ENCODE data around the gene CYFIP1. TPM values are rescaled to one million over a fixed set of nuclear protein-coding genes. Genes with fewer than 3 reads are reported as not detected.

The CYFIP1 gene
- total RNA-seq, 1 donor from 2014 or later = 116 TPM

DNA sequence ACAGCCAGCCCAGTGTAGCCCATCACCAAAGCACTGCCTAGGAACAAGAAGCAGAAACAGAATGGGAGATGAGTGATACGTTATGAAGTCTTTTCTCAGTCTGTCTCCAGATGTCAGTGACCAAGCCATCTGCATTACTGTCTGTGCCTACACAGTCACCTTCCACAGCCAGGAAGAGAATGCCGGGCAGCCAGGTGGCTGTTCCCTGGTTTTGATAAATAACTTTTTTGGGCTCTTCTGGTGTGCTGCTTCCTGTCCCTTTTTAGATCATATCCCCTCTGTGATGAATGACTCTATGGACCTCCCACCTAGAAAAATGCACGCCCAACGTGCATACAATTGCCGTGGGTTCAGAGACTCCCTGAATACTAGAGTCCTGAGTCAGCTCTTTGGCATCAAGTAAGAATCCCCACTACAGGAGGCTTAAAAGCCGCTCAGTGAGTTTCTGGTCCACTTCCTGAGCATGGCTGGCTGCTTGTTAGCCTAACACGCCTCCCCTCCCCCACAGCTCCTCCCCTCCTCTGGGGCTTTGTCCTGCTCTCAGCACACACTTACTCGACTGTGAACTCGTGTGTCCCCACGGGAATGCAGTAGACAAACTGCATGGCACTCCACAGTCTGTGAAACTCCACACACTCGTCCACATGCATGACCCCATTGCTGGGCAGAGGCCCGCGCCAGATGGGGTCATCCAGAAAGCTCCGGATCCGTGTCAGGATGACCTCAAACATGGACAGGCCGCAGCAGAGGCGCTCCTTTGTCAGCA is 107.0 kb downstream of the CYFIP1 start:
- H3K27ac Mint-ChIP-seq (ENCODE audit: unreplicated experiment) = peak overlapping the region; percentile 98
- DNase-seq (ENCODE audit: low read depth) (peak; percentile 94), FAIRE-seq (no peak)
- peak overlapping the region; percentile 35 for H3K4me2 ChIP-seq (ENCODE audit: low read length)
- peaks cover 33% of the 10 kb centered on the region for H3K36me3 Mint-ChIP-seq (ENCODE audit: low read depth, unreplicated experiment)
- H3K4me1 Mint-ChIP-seq (ENCODE audit: low read depth, unreplicated experiment) = peaks cover 15% of the 10 kb centered on the region
- H3K9ac ChIP-seq (ENCODE audit: low read length) = peak overlapping the region; percentile 19
- no peak overlapping the region for H2AFZ ChIP-seq (ENCODE audit: low read depth, low read length)
- peaks cover 19% of the 10 kb centered on the region for H3K36me3 ChIP-seq (ENCODE audit: insufficient read depth, low read length)
- H3K79me2 ChIP-seq (ENCODE audit: insufficient read depth, low read length) = peaks cover 9% of the 10 kb centered on the region
- peak overlapping the region; percentile 45 for H3K27ac ChIP-seq (ENCODE audit: low read depth, low read length)
- H3K27me3 ChIP-seq (ENCODE audit: insufficient read depth, low read length) = no peaks in the 10 kb centered on the region
- no peak overlapping the region for H3K4me3 ChIP-seq (ENCODE audit: insufficient read depth, low read depth, low read length)
- peak overlapping the region; percentile 16 for H3K4me3 Mint-ChIP-seq (ENCODE audit: unreplicated experiment)
- H4K20me1 ChIP-seq (ENCODE audit: insufficient read depth, low read length) = peaks cover 28% of the 10 kb centered on the region
- no peaks in the 10 kb centered on the region for H3K9me3 ChIP-seq (ENCODE audit: insufficient read depth, low read depth, low read length)
- H3K27me3 Mint-ChIP-seq (ENCODE audit: low read depth, unreplicated experiment) = no peaks in the 10 kb centered on the region
- H3K4me1 ChIP-seq (ENCODE audit: insufficient read depth, low read length) = peaks cover 11% of the 10 kb centered on the region
- no peaks in the 10 kb centered on the region for H3K9me3 Mint-ChIP-seq (ENCODE audit: unreplicated experiment)
- no peak for TF ChIP-seq EZH2 (IDR thresholded peaks at IDR 0.05; ENCODE audit: insufficient read depth, low read length)
- TF ChIP-seq, protein P1, sequence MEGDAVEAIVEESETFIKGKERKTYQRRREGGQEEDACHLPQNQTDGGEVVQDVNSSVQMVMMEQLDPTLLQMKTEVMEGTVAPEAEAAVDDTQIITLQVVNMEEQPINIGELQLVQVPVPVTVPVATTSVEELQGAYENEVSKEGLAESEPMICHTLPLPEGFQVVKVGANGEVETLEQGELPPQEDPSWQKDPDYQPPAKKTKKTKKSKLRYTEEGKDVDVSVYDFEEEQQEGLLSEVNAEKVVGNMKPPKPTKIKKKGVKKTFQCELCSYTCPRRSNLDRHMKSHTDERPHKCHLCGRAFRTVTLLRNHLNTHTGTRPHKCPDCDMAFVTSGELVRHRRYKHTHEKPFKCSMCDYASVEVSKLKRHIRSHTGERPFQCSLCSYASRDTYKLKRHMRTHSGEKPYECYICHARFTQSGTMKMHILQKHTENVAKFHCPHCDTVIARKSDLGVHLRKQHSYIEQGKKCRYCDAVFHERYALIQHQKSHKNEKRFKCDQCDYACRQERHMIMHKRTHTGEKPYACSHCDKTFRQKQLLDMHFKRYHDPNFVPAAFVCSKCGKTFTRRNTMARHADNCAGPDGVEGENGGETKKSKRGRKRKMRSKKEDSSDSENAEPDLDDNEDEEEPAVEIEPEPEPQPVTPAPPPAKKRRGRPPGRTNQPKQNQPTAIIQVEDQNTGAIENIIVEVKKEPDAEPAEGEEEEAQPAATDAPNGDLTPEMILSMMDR (IDR thresholded peaks at IDR 0.05; ENCODE audit: insufficient read depth, low read depth, low read length) = no peak

DNA sequence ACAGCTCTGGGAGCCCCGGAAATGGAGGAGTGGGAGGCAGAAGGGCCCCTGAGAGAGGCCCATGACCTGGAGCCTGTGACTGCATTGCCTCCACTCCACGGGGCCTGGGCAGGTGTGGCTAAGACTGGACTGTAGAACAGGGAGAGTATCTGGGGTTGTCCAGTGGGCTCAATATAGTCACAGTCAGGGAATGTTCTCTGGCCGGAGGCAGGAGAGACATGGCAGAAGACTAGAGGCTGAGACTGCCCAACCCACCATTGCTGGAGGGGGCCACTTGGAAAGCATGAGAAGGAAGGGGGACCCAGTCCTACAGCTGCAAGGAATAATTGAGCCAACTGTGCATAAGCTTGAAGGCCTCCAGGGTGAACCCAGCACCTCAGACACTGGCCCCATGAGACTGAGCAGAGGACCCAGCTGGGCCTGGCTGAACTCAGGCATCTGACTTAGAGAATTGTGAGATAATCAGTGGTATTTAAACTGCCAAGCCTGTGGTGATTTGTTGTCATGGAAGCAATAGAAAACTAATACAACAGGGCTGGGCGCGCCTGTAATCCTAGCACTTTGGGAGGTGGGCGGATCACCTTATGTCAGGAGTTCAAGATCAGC is 108.6 kb downstream of the CYFIP1 start:
- Mint-ChIP-seq H3K9me3 (ENCODE audit: unreplicated experiment) (no peaks in the 10 kb centered on the region), H3K27ac (ENCODE audit: unreplicated experiment) (peak overlapping the region; percentile 72), H3K27me3 (ENCODE audit: low read depth, unreplicated experiment) (no peaks in the 10 kb centered on the region), H3K36me3 (ENCODE audit: low read depth, unreplicated experiment) (peaks cover 28% of the 10 kb centered on the region), H3K4me1 (ENCODE audit: low read depth, unreplicated experiment) (peaks cover 15% of the 10 kb centered on the region), H3K4me3 (ENCODE audit: unreplicated experiment) (no peak overlapping the region)
- Histone ChIP-seq H3K27me3 (ENCODE audit: insufficient read depth, low read length) (no peaks in the 10 kb centered on the region), H3K9ac (ENCODE audit: low read length) (no peak overlapping the region), H2AFZ (ENCODE audit: low read depth, low read length) (no peak overlapping the region), H3K4me3 (ENCODE audit: insufficient read depth, low read depth, low read length) (no peak overlapping the region), H3K79me2 (ENCODE audit: insufficient read depth, low read length) (peaks cover 3% of the 10 kb centered on the region), H3K9me3 (ENCODE audit: insufficient read depth, low read depth, low read length) (no peaks in the 10 kb centered on the region), H3K4me1 (ENCODE audit: insufficient read depth, low read length) (peaks cover 11% of the 10 kb centered on the region), H3K36me3 (ENCODE audit: insufficient read depth, low read length) (peaks cover 27% of the 10 kb centered on the region), H3K4me2 (ENCODE audit: low read length) (no peak overlapping the region), H4K20me1 (ENCODE audit: insufficient read depth, low read length) (peaks cover 14% of the 10 kb centered on the region), H3K27ac (ENCODE audit: low read depth, low read length) (no peak overlapping the region)
- FAIRE-seq = no peak
- TF ChIP-seq EZH2 (IDR thresholded peaks at IDR 0.05; ENCODE audit: insufficient read depth, low read length) = no peak
- TF ChIP-seq, protein P1 (IDR thresholded peaks at IDR 0.05; ENCODE audit: insufficient read depth, low read depth, low read length) = no peak
- no peak for DNase-seq (ENCODE audit: low read depth)

DNA sequence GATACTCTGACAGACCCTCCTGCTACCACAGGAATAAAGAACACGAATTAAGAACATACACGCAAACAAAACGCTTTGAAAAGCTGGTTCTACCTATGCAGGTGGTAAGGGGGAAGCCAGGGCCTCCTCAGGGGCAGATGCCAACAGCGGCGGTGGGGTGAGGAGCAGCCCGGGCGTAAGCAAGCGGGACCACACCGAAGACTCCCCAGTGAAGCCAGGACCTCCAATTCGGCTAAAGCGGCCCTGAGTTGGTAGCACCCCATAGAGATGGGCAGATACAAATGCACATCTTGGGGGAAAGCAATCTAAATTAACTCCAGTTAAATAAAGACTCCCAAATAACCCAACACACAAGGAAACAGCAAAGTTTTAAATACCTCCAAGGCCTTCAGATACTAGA is 109.3 kb downstream of the CYFIP1 start:
- DNase-seq (ENCODE audit: low read depth) (no peak), FAIRE-seq (no peak)
- H3K4me3 Mint-ChIP-seq (ENCODE audit: unreplicated experiment) = no peak overlapping the region
- no peaks in the 10 kb centered on the region for H3K9me3 Mint-ChIP-seq (ENCODE audit: unreplicated experiment)
- Histone ChIP-seq H3K36me3 (ENCODE audit: insufficient read depth, low read length) (peaks cover 33% of the 10 kb centered on the region), H3K27me3 (ENCODE audit: insufficient read depth, low read length) (no peaks in the 10 kb centered on the region), H3K4me2 (ENCODE audit: low read length) (no peak overlapping the region), H3K79me2 (ENCODE audit: insufficient read depth, low read length) (peaks cover 3% of the 10 kb centered on the region), H2AFZ (ENCODE audit: low read depth, low read length) (no peak overlapping the region), H3K27ac (ENCODE audit: low read depth, low read length) (no peak overlapping the region), H4K20me1 (ENCODE audit: insufficient read depth, low read length) (peaks cover 21% of the 10 kb centered on the region), H3K9me3 (ENCODE audit: insufficient read depth, low read depth, low read length) (no peaks in the 10 kb centered on the region), H3K9ac (ENCODE audit: low read length) (no peak overlapping the region), H3K4me1 (ENCODE audit: insufficient read depth, low read length) (peaks cover 11% of the 10 kb centered on the region), H3K4me3 (ENCODE audit: insufficient read depth, low read depth, low read length) (no peak overlapping the region)
- no peaks in the 10 kb centered on the region for H3K27me3 Mint-ChIP-seq (ENCODE audit: low read depth, unreplicated experiment)
- TF ChIP-seq, protein P1 (IDR thresholded peaks at IDR 0.05; ENCODE audit: insufficient read depth, low read depth, low read length) = no peak
- TF ChIP-seq EZH2 (IDR thresholded peaks at IDR 0.05; ENCODE audit: insufficient read depth, low read length) = no peak
- H3K4me1 Mint-ChIP-seq (ENCODE audit: low read depth, unreplicated experiment) = peaks cover 21% of the 10 kb centered on the region
- peaks cover 24% of the 10 kb centered on the region for H3K36me3 Mint-ChIP-seq (ENCODE audit: low read depth, unreplicated experiment)
- peak overlapping the region; percentile 72 for H3K27ac Mint-ChIP-seq (ENCODE audit: unreplicated experiment)

Data from astrocyte (in vitro differentiated cells and primary cell).